T-helper 1 cell treated with Interleukin-12 subunit alpha and Interleukin-12 subunit beta and Interleukin-4 antibody, amounts not matched to agents 30 ng/mL and 1 ng/mL, for 36 hours (primary cell): ENCODE results near the gene GRM8. TPM values are rescaled to one million over a fixed set of nuclear protein-coding genes. Genes with fewer than 3 reads are reported as not detected.

Source experiments
- intact Hi-C: fragments of 100-400 bp; cut with micrococcal nuclease; formaldehyde crosslinking; loops from one replicate; pipeline ENCODE4 v1.15.1; 2024
- total RNA-seq: library from RNA; stranded (reverse); gene quantifications from 2 replicates; pipeline ENCODE4 v1.2.3, GENCODE V29; 2022

Gene GRM8
- total RNA-seq, 1 donor from 2014 or later: not detected

DNA sequence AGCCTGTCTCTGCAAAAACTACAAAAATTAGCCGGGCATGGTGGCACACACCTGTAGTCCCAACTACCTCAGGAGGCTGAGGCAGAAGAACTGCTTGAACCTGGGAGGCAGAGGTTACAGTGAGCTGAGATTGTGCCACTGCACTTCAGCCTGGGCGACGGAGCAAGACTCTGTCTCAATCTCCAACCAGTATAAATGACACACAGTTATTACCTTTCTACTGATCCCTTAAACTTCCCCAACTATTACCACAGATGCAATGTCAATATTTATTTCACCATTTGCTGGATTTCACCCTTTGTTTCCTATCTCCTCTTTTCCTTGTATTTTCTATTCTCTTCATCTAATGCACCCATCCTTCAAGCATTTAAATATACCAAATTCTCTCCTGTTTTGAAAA, 431.8 kb downstream of the GRM8 start:
- intact Hi-C loops: no loop called here

DNA sequence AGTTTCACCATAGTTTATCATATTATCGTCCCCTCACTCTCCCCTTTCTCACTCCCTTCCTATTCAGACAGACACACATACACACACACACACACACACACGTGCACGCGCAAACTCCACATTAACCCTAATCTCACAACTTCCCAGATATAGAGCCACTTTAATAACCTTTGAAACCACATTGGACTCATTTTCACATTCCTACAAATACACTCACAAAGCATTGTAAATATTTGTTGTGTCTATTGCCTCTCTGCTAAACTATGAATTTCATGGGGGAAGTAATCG, 433.6 kb downstream of the GRM8 start:
- intact Hi-C loops: no loop called here

DNA sequence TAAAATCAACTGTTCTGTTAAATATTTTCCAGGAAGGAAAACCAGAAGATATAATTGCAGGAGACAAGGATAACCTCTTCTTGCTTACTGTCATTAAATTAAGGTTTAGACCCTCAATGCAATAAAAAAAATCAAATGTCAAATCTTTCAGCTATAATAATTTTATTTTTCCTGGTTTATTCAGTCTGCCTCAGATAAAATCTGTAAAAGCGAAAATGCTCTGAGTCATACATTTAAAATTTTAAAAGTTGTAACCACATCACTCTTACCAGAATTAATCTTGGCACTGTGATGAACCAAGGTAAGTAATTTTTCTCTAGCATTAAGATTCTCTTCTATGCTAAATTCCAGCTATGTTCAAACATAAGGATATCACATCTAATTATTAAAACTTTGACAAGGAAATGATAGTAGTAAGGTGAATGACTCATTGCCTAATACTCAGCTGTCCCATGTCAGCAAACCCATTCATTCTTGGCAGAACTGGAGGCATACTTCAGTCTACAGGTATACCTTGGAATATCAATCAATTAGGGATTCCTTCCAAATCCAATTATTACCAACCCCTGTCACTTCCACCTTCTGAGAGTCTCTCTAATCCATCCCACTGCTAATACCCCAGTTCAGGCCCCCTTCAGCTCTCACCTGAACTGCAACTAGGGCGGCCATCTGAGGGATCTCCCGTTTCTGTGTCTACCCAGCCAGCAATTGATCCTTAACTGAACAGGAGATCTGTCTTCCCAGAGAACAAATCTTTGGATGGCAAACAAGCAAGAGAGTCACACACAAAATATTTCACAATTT, 434.1 kb downstream of the GRM8 start:
- intact Hi-C loops: no loop called here

DNA sequence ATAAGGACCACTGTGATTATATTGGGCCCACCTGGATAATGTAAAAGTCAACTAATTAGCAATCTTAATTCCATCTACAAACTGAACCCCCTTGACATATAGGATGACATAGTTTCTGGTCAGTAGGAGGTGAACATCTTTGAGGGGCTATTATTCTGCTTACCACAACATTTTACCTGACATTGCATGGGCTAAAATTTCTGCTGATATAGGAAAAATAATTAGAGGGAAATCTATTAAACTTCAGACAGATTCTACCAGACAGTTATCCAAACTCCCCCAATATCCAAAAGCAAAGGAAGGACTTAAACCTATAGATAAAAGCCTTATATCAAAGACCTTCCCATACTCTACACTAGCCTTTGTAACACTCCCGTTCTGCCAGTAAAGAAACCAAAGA, 443.6 kb downstream of the GRM8 start:
- intact Hi-C loops: no loop called here

DNA sequence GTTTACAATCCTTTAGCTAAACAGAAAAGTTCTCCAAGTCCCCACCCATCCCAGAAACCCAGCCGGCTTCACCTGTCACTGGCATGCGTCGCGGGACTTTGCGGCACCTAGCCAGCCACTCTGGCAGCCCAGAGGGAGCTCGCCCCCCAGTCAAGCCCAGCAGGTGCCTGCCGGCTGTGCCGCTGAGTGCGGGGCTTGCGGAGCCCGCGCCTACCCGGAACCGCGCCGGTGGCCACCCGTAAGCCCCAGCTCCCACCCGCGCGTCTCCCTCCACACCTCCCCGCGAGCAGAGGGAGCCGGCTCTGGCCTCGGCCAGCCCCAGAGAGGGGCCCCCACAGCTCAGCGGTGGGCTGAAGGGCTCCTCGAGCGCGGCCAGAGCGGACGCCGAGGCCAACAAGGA, 446.1 kb downstream of the GRM8 start:
- intact Hi-C loops: no loop called here

GRCh38 chr7:126805351-126805750, 447.4 kb downstream of the GRM8 start:
- intact Hi-C loops: no loop called here

DNA sequence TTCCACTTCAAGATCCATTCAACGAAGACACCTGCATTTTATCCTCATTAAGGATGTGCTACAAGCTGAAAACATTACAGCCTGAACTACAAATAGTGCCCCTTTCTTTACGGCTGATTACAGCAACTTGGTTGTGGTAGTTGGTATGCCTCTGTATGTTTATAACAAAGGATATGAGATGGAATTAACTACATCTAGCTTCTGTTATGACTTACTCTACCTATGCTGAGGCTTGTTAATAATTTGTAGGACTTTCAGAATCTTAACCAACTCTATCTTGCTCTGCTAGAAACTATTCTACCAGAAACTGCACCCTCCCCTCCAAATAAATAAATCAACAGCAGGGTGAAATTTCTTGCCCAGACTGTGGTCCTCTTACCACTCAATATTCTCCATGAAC, 448.1 kb downstream of the GRM8 start:
- intact Hi-C loops: loop anchor here (5.0 kb wide), 1 partner anchor 543 kb away; no protein-coding TSS in a partner anchor

DNA sequence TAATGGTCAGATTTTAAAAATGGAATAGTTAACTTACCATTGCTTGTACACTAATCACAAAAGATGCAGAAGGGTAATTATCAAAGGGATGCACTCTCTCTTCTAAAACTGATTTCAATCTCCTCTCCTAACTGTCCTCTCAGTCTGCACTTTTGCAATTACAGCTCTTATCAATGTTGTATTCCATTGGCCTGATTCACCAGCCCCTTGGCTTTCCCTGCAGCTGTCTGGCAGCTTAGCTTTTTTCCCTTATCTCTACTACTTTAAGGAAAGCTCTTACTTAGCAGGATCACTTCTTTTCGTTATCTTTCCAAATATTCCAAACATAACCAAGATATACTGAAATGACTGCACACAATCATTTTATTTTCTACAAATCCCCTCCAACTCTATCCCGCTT, 448.8 kb downstream of the GRM8 start:
- intact Hi-C loops: loop anchor here (1.0 to 5.0 kb wide), 5 partner anchors 96 to 1405 kb away; no protein-coding TSS in a partner anchor

- intact Hi-C loops: loop anchor here (1.0 to 5.0 kb wide), 5 partner anchors 97 to 1406 kb away; no protein-coding TSS in a partner anchor
These were observed 449.6 kb downstream of the GRM8 start for GRCh38 chr7:126803060-126803665.

DNA sequence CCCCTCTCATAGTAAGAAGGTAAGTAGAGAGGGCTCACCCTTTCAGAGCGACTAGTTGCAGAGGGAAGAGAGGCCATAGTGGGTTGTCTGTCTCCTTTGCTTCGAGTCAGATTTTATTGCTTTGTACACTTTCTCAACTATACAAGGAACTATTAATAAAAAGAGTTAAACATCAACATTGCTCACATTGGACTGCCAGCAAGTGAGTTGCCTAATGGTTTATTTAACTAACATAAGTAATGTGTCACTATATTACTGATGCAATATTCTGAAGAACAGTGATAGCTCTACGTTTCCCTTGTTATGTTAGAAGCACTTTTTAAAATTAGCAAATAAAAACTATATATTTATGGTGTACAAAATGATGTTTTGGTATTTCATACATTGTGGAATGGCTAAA, 451.0 kb downstream of the GRM8 start:
- intact Hi-C loops: loop anchor here (2.0 to 5.0 kb wide), 2 partner anchors 546 to 1407 kb away; no protein-coding TSS in a partner anchor

DNA sequence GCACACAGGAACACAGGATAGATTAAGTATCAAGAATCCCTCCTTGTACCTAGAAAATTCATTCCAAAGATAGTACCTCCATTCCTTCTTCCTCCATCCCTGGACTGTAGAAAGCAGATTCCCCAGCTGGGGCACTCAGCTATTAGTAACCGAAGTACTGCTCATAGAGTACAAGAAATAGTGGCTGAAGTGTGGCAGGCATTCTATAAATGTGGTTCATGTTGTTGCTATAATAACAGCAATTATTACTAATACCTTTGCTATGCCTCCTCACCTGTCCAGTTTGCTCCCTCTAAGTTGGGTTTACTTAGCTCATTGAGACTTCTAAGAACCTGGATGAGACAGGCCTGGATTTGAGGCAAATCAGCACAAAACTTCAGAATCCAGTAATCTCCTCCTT, 453.2 kb downstream of the GRM8 start:
- intact Hi-C loops: no loop called here

DNA sequence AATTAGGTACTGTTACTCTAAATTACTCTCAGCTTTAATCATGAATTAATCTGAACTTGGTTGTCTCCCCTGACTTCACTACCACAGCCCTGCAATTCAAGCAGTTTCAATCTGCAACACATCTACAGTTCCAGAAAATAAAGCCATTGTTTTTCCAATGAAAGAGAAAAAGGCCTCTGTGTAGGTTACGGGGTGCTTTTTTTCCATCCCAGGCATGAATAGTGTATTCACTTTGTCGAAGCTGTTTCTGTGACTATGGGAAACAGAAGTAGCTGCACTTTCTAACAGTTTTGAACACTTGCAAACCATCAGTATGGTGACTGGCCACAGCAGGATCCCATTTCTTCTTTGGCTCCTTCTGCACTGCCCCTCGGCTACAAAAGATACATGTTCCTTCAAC, 460.2 kb downstream of the GRM8 start:
- intact Hi-C loops: no loop called here

DNA sequence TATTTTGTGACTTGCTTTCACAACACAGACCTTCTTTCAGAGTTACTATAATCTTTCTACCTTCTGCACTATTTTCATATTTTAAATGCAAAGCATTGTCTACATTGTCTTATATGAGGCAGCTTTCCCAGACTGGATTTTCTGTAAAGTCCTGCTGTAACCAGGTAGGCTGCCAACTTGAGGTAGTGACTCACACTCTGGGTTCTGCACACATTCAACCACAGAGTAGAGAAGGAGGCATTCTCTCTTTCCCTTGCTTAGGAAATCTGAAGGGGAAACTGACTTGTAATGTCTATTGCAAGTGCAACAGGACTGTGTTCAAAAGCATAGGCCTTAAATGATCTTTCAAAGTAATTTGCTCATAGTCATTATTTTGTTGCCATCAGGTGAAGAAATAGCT, 461.4 kb downstream of the GRM8 start:
- intact Hi-C loops: no loop called here

- intact Hi-C loops: no loop called here
These were observed 462.0 kb downstream of the GRM8 start for GRCh38 chr7:126790763-126791162.

DNA sequence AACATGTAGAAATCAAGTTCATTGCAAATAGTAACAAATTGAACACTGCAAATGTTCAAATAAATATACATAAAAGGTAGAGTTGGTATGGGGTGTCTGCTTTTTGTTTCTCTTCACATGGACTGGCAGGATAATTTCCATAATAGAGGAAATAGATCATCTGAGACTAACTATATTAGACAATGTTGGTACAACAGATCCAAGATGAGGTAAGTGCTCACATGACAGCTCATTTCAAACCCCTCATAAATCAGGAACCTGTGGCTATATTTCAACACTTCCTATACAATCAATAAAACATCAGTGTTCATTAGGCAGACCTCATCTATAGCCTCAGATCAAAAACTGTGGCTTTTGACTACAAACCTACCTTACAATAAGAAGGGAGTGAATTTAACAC, 469.1 kb downstream of the GRM8 start:
- intact Hi-C loops: no loop called here

- intact Hi-C loops: no loop called here
These were observed 471.7 kb downstream of the GRM8 start for GRCh38 chr7:126780993-126781392.

GRCh38 chr7:126778101-126778500, 474.6 kb downstream of the GRM8 start:
- intact Hi-C loops: no loop called here

DNA sequence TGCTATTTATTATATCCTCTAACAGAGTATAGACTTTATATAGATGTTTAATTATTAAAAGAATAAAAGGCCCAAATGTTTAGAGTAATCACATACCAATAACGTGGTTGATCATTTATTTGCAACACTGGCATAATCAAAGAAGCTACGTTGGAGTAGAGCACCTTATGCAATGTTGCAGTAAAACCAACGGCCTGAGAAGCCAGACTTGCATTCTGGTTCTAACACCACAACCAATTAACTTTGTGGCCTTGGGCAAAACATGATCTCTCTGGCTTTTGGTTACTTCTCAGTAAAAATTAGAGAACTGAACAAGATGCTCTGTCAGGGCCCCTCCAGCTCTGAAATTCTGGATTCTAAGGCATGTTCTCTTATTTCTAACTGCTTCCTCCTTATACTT, 476.2 kb downstream of the GRM8 start:
- intact Hi-C loops: no loop called here

DNA sequence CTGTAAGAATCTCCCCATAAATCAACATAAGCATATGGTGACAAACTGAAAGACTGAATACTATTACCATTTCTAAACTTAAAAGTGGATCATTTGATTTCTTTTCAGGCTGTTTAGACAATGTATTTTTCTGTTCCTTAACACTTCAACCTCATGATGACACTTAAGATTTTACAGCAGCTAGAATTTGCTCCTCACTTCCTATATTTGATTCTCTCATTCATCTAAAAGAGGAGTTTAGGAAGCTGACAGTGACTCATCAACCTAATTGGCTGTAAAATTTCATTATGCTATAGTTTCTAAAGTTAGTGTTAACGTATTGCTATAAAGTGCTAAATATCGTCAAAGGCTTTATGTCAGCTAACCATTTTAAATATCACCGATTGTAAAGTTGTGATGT, 478.7 kb downstream of the GRM8 start:
- intact Hi-C loops: no loop called here

DNA sequence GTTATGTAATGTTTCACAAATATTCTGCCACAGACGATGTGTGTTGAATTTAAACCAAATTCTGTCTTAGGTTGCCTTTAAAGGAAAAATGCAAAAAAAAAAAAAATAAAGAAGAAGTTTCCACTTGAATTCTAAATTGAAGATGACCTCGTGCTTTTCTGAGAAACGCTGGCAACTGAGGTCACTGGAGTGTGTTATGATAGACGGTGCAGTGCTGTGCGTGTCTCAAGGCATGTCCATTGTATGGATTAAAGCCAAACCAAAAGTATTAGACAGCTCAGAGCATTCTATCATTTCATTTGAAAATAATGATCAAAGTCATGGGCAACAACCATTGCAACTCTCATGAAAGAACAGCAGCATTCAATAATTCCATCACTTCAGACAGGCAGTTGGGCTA, 483.9 kb downstream of the GRM8 start:
- intact Hi-C loops: no loop called here

DNA sequence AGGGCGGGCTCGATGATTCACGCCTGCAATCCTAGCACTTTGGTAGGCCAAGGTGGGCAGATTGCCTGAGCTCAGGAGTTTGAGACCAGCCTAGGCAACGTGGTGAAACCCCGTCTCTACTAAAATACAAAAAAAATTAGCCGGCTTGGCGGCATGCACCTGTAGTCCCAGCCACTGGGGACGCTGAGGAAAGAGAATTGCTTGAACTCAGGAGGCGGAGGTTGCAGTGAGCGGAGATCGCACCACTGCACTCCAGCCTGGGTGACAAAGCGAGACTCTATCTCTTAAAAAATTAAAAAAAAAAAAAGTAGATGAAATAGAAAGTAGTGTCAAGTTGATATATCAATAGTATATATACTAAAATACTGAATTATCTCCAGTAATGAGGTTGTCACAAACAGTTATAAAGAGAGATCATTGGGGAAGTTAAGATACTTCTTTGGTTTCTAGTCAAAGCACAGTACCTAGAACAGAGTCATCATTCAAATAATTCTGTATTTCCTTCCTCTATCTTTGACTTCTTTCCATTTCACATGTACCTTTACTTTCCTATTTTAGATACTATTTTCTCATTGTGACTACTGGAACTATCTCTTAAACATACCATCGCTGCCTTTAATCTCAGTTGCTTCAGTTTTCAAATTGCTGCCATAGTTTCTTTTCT, 491.7 kb downstream of the GRM8 start:
- intact Hi-C loops: no loop called here

DNA sequence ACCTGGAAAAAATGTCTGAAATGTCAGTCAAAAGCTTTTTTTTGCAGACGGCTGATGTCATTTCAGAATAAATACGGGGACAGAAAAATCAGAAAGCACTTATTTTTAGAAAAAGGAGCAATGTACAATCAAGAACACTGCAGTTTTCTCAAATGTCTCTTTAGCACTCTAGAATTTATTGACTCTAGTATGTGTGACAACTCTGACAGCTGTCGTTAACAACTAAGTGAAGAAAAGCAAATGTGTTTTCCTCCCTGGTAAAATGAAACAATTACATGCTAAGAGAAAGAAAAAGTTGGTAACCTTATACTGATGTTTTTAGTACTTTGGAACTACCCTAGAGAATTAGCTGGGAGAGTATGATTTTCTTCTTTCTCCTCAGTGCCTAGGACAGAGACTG, 497.4 kb downstream of the GRM8 start:
- intact Hi-C loops: no loop called here
